Pancreas (tissue), 10 donors: Measurements from ENCODE around the gene TEX22. TPM values are rescaled to one million over a fixed set of nuclear protein-coding genes. Genes with fewer than 3 reads are reported as not detected.
"Not testable (repeated sequence)": the region's sequence is repeated elsewhere in the genome, so short reads cannot be mapped to it uniquely, and the experiment has no call there.

Experiments
- ATAC-seq, 4 donors: fragments of 200-7000 bp; cut with Tn5 transposase; one replicate each; pipeline versions ENCODE4 v1.8.0 to v1.9.1; 2020; ENCODE audit warnings: mild to moderate bottlenecking in 4 of 4, moderate library complexity in 4 of 4
- DNase-seq, 6 donors: peaks; one replicate each; pipeline ENCODE4 v3.0.0-alpha.2; 2020
- FAIRE-seq: peaks from 2 replicates; lab custom pipeline; 2012; peaks lifted over from hg19 to GRCh38; lab: Jason Lieb, UNC
- H3K27ac ChIP-seq, 4 donors: fragments of 200-600 bp; sonication (generic); 1 replicate in 3 of 4; 2 replicates in 1 of 4; pipeline versions ENCODE4 v1.5.0 to v1.8.0; 2020
- H3K27me3 ChIP-seq, 4 donors: fragments of 200-600 bp; one replicate each; pipeline ENCODE4 v1.8.0; 2021
- H3K36me3 ChIP-seq, 3 donors: fragments of 200-600 bp; sonication (generic) in 1 of 3; one replicate each; pipeline versions ENCODE4 v1.5.0 to v1.8.0; 2020 to 2021
- H3K4me1 ChIP-seq, 3 donors: fragments of 200-600 bp; one replicate each; pipeline ENCODE4 v1.8.0; 2021
- H3K4me3 ChIP-seq, 4 donors: fragments of 200-600 bp; sonication (generic) in 2 of 4; one replicate each; pipeline versions ENCODE4 v1.5.0 to v1.8.0; 2020 to 2021
- H3K9me3 ChIP-seq, 4 donors: fragments of 200-600 bp; one replicate each; pipeline ENCODE4 v1.8.0; 2021
- WGBS, 2 donors: extraction: QIAGEN DNeasy Blood & Tissue Kit; methylation state at CpG; one replicate each; pipeline ENCODE4 v1.1.7; 2013; 5-methylcytosine and 5-hydroxymethylcytosine counted together
- intact Hi-C, 3 donors: fragments of 100-400 bp; cut with DNase I; formaldehyde crosslinking; loops; one replicate each; pipeline versions ENCODE4 v1.11.1 to v1.14.2; 2022
- polyA plus RNA-seq, 2 donors: library from polyadenylated mRNA; stranded (reverse); fragments of 200-250 nt; gene quantifications; one replicate each; pipeline ENCODE4 v1.2.3, GENCODE V29; 2013
- total RNA-seq, 6 donors: library from RNA; stranded (reverse); fragmentation: NEBNext Ultra II Directional in 4 of 6; extraction: Animal tissue kit (Norgen Biotek cat#: 25700) in 4 of 6; gene quantifications; one replicate each; pipeline versions ENCODE4 v1.2.1 to v1.2.4, GENCODE V29; 2021 to 2023
- TF ChIP-seq, protein P1 (sequence below), 4 donors: fragments of 200-600 bp; sonication (generic) in 3 of 4; IDR thresholded peaks; one replicate each; pipeline versions ENCODE4 v1.5.0 to v1.8.0; 2021; ENCODE audit warnings: antibody characterized with exemption in 4 of 4
- donor health status: healthy with polysubstance abuse.
- donor health status: DM: no; HTN: no; CAD: no; lungs with moderate emphysema.
- donor health status: DM: no; HTN: no; CAD: no.
- donor health status: control.
- donor health status: control.
- donor health status: Bipolar disorder and iron deficiency.
- donor health status: DM: yes; HTN: yes; CAD: no.
- donor health status: DM: no; HTN: no; CAD: no.
- donor health status: DM: no; HTN: no; CAD: no.
- donor health status: DM: yes; HTN: yes; CAD: no.

Gene TEX22
- total and polyA plus RNA-seq, 8 donors = 0.14 to 2.4 (median 1.1) TPM

DNA sequence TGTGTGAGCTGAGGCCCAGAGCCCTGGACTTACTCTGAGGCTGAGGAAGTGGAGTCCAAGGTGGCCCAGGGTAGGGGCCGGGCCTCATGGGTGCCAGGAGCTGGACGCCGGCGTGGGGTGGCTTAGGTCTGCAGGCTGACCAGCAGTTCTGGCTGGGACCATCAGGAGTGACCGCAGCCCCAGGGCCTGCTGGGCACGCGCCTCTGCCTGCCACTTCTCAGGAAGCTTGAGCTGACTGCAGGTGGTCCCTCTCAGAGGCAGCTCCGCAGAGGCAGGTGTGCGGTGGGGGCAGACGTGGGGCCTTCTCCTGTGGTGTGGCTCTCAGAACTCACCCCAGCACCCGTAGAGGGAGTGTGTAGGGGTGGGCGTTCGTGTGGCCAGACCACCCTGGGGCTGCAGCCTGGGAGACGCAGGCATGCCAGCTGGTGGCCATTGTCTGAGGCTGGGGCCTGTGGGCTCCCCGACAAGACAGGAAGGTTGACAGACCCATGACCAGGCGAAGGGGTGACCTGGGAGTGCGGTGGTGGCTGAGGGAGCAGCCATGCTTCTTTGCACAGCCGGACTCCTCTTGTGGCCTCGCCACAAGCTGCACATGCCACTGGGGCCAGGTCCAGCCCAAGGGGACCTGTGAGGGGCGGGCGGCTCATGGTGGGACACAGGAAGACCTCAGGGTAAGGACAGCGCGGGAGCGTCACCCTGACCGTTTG, 40.0 kb upstream of the TEX22 start:
- intact Hi-C loops = loop anchor here in 2 of 3 donors (5.0 to 10.0 kb wide), 2 partner anchors 73 to 156 kb away; no protein-coding TSS in a partner anchor

DNA sequence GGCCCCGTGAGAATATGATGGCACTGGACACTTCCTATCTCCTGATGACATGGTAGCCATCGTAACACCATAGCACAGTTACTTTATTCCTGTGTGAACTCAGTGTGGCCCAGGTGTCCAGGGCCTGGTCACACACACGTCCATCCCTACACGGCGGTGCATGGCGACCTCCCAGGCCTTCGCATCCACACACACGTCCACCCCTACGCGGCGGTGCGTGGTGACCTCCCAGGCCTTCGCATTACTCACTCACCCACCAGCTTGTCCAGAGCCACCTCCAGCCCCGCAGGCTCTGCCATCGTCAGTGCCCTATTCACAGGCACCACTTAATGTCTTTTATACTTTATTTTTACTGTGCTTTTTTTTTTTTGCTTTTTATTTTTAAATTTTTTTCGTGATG, 39.4 kb upstream of the TEX22 start:
- Histone ChIP-seq H3K36me3 (peaks cover 0 to 12% (median 0%) of the 10 kb centered on the region in 3 donors), H3K27me3 (no peaks in the 10 kb centered on the region), H3K9me3 (no peaks in the 10 kb centered on the region), H3K4me1 (no peaks in the 10 kb centered on the region), H3K27ac (no peak overlapping the region), H3K4me3 (no peak overlapping the region)
- 93 to 97% methylated on average over 16 of the region's 16 CpGs for WGBS, 2 donors
- ATAC-seq (no peak), FAIRE-seq (no peak), DNase-seq (peak in 1 of 6 donors; percentile 16)
- intact Hi-C loops = loop anchor here in 2 of 3 donors (5.0 to 10.0 kb wide), 2 partner anchors 74 to 157 kb away; no protein-coding TSS in a partner anchor
- TF ChIP-seq, protein P1, sequence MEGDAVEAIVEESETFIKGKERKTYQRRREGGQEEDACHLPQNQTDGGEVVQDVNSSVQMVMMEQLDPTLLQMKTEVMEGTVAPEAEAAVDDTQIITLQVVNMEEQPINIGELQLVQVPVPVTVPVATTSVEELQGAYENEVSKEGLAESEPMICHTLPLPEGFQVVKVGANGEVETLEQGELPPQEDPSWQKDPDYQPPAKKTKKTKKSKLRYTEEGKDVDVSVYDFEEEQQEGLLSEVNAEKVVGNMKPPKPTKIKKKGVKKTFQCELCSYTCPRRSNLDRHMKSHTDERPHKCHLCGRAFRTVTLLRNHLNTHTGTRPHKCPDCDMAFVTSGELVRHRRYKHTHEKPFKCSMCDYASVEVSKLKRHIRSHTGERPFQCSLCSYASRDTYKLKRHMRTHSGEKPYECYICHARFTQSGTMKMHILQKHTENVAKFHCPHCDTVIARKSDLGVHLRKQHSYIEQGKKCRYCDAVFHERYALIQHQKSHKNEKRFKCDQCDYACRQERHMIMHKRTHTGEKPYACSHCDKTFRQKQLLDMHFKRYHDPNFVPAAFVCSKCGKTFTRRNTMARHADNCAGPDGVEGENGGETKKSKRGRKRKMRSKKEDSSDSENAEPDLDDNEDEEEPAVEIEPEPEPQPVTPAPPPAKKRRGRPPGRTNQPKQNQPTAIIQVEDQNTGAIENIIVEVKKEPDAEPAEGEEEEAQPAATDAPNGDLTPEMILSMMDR (IDR thresholded peaks at IDR 0.05) = no peak

More for the DNA sequence above, 40.0 kb upstream of the TEX22 start:
- H3K9me3 ChIP-seq = no peaks in the 10 kb centered on the region
- H3K27me3 ChIP-seq = no peaks in the 10 kb centered on the region
- H3K27ac ChIP-seq = no peak overlapping the region
- peak in 1 of 4 donors; percentile 11 for ATAC-seq
- no peak for FAIRE-seq
- no peak overlapping the region for H3K4me3 ChIP-seq
- TF ChIP-seq, protein P1 (IDR thresholded peaks at IDR 0.05) = no peak
- WGBS, 2 donors = 95 to 96% methylated on average over 25 of the region's 25 CpGs
- peak in 2 of 6 donors; percentile 17 to 55 for DNase-seq
- H3K4me1 ChIP-seq = no peaks in the 10 kb centered on the region
- H3K36me3 ChIP-seq = peaks cover 0 to 12% (median 0%) of the 10 kb centered on the region in 3 donors

DNA sequence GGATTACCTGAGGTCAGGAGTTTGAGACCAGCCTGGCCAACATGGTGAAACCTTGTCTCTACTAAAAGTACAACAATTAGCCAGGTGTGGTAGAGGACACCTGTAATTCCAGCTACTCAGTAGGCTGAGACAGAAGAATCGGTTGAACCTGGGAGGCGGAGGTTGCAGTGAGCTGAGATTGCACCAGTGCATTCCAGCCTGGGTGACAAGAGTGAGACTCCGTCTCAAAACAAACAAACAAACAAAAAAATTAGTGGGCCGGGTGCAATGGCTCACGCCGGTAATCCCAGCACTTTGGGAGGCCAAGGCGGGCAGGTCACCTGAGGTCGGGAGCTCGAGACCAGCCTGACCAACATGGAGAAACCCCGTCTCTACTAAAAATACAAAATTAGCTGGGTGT, 36.9 kb upstream of the TEX22 start:
- H3K9me3 ChIP-seq, FAIRE-seq, H3K36me3 ChIP-seq, H3K27me3 ChIP-seq, intact Hi-C loops, DNase-seq, H3K4me1 ChIP-seq, H3K4me3 ChIP-seq, H3K27ac ChIP-seq, ATAC-seq: not testable (repeated sequence)
- 95% methylated on average over 10 of the region's 10 CpGs for WGBS, 2 donors

DNA sequence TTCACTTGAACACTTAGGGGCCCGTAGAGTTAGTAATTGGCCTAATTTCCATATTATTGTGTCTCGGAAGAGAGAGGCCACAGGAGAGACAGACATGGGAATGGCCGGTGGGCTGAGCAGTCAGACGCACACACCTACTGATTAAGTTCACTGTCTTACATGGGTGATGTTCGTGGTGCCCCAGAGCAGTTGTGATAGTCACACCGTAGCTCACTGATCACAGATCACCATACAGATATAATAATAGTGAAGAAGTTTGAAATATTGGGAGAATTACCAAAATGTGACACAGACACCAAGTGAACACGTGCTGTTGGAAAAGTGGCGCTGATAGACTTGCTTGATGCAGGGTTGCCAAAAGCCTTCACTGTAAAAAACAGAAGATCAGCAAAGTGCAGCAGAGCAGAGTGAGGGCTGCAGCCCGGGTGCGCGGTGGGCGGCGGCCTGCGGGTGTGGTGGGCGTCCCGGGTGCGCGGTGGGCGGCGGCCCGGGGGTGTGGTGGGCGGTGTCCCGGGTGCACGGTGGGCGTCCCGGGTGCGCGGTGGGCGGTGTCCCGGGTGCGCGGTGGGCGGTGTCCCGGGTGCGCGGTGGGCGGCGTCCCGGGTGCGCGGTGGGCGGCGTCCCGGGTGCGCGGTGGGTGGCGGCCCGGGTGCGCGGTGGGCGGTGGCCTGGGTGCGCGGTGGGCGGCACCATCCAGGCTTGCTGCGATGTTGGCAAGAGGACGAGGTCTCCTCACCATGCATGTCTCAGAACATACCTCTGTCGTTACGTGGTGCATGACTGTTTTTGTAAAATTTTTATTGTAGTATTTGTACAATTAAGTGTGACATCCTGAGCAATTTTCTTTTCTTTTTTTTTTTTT, 34.3 kb upstream of the TEX22 start:
- no peak overlapping the region for H3K27ac ChIP-seq
- FAIRE-seq (no peak), DNase-seq (no peak), ATAC-seq (peak in 1 of 4 donors; percentile 58)
- WGBS, 2 donors = 35 to 43% methylated on average over 45 to 58 of the region's 58 CpGs
- intact Hi-C loops = no loop called here
- H3K36me3 ChIP-seq = peaks cover 0 to 25% (median 0%) of the 10 kb centered on the region in 3 donors
- TF ChIP-seq, protein P1 (IDR thresholded peaks at IDR 0.05) = no peak
- H3K9me3 ChIP-seq = no peaks in the 10 kb centered on the region
- H3K4me1 ChIP-seq = no peaks in the 10 kb centered on the region
- no peak overlapping the region for H3K4me3 ChIP-seq
- no peaks in the 10 kb centered on the region for H3K27me3 ChIP-seq

DNA sequence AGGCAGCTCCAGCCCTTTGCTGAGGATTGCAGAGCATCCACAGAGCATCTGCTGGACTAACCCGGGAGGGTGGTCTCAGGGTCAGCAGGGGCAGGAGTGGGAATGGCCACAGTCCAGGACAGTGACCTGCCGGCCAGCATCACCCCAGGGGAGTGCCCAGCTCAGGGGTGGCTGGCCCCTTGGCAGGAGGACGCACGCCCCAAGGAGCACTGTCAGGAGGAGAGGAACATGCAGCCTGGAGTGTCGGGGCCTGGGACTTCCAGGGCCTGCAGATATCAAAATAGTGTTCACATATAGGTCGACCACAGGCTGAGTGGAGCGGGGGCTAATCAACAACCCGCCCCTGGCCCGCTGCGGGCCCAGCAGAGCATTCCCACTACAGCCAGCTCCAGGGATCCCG, 33.2 kb upstream of the TEX22 start:
- Histone ChIP-seq H3K27me3 (no peaks in the 10 kb centered on the region), H3K4me3 (no peak overlapping the region), H3K4me1 (no peaks in the 10 kb centered on the region), H3K36me3 (peaks cover 0 to 32% (median 5%) of the 10 kb centered on the region in 3 donors), H3K9me3 (no peaks in the 10 kb centered on the region), H3K27ac (no peak overlapping the region)
- DNase-seq (peak in 2 of 6 donors; percentile 14 to 70), FAIRE-seq (no peak), ATAC-seq (no peak)
- TF ChIP-seq, protein P1 (IDR thresholded peaks at IDR 0.05) = no peak
- intact Hi-C loops = no loop called here
- 93 to 95% methylated on average over 11 of the region's 11 CpGs for WGBS, 2 donors
